HepG2 (cell line): Measurements from ENCODE around the gene PEX14. TPM values are rescaled to one million over a fixed set of nuclear protein-coding genes. Genes with fewer than 3 reads are reported as not detected.

Experiments
- HNRNPL ChIP-seq: fragments of 200-400 bp; formaldehyde crosslinking; IDR thresholded peaks from 2 replicates; pipeline ENCODE4 v1.6.1; 2017; ENCODE audit warnings: mild to moderate bottlenecking, low read depth, low read length
- KAT8 ChIP-seq: IDR thresholded peaks from 2 replicates; pipeline ENCODE4 v1.6.1; 2016; ENCODE audit warnings: missing genetic modification reagents, missing compliant biosample characterization
- PHF5A ChIP-seq: IDR thresholded peaks from one replicate; pipeline ENCODE4 v1.6.1; 2018; ENCODE audit warnings: low read depth, missing genetic modification reagents; ENCODE audit not compliant: unreplicated experiment
- PHF8 ChIP-seq: sonication (generic); formaldehyde crosslinking; IDR thresholded peaks from 2 replicates; pipeline ENCODE4 v1.5.0; 2020; ENCODE audit warnings: missing genetic modification reagents
- SALL1 ChIP-seq: sonication (generic); formaldehyde crosslinking; IDR thresholded peaks from 2 replicates; pipeline ENCODE4 v1.8.0; 2022; ENCODE audit warnings: mild to moderate bottlenecking, missing genetic modification reagents
- SOX6 ChIP-seq, 2 experiments: fragments of 450-650 bp in 1 of 2; sonication (generic) in 1 of 2; formaldehyde crosslinking in 1 of 2; IDR thresholded peaks; 2 replicates each; pipeline versions ENCODE4 v1.4.0 to v1.6.1; 2017 to 2020; ENCODE audit warnings: antibody characterized with exemption in 1 of 2, mild to moderate bottlenecking in 1 of 2, missing genetic modification reagents in 1 of 2
- TEAD3 ChIP-seq: optimal IDR thresholded peaks from 2 replicates; pipeline ENCODE3; 2016; ENCODE audit warnings: borderline replicate concordance
- TOPORS ChIP-seq: sonication (generic); formaldehyde crosslinking; IDR thresholded peaks from 2 replicates; pipeline ENCODE4 v1.8.0; 2023; ENCODE audit warnings: mild to moderate bottlenecking, missing genetic modification reagents
- ZBTB7B ChIP-seq: sonication (generic); formaldehyde crosslinking; IDR thresholded peaks from 2 replicates; pipeline ENCODE4 v1.4.0; 2020; ENCODE audit warnings: missing genetic modification reagents
- ZFX ChIP-seq: sonication (generic); formaldehyde crosslinking; IDR thresholded peaks from 2 replicates; pipeline ENCODE4 v1.4.0; 2020; ENCODE audit warnings: mild to moderate bottlenecking, low read depth, missing genetic modification reagents, moderate library complexity
- ZNF331 ChIP-seq: sonication (generic); formaldehyde crosslinking; IDR thresholded peaks from 2 replicates; pipeline ENCODE4 v1.4.0; 2020; ENCODE audit warnings: missing genetic modification reagents
- ZNF446 ChIP-seq: sonication (generic); formaldehyde crosslinking; IDR thresholded peaks from 2 replicates; pipeline ENCODE4 v1.5.0; 2020; ENCODE audit warnings: mild to moderate bottlenecking, missing genetic modification reagents
- ZNF501 ChIP-seq: sonication (generic); formaldehyde crosslinking; IDR thresholded peaks from 2 replicates; pipeline ENCODE4 v1.5.1; 2020; ENCODE audit warnings: mild to moderate bottlenecking, moderate library complexity, missing genetic modification reagents
- ZNF607 ChIP-seq: sonication (generic); formaldehyde crosslinking; IDR thresholded peaks from 2 replicates; pipeline ENCODE4 v1.5.1; 2020; ENCODE audit warnings: missing genetic modification reagents, mild to moderate bottlenecking, borderline replicate concordance
- ZNF720 ChIP-seq: sonication (generic); formaldehyde crosslinking; IDR thresholded peaks from 2 replicates; pipeline ENCODE4 v1.4.0; 2020; ENCODE audit warnings: missing genetic modification reagents
- polyA plus RNA-seq, 8 experiments: library from polyadenylated mRNA; depleted of rRNA in 3 of 8; stranded (reverse) in 7 of 8; unstranded in 1 of 8; fragments of >200 nt; fragmentation: Illumina TruSeq in 4 of 8; extraction: Trizol in 4 of 8; gene quantifications; 2 replicates each; pipeline versions ENCODE4 v1.2.1 to v1.2.3, GENCODE V29; 2011 to 2016; ENCODE audit warnings: low read depth in 4 of 8, missing spikeins in 1 of 8, mixed read lengths in 1 of 8; ENCODE audit not compliant: insufficient read depth in 1 of 8
- total RNA-seq, 5 experiments: library from RNA; depleted of rRNA; stranded (reverse); fragments of >200 nt; fragmentation: Illumina TruSeq; extraction: Trizol; gene quantifications; 2 replicates each; pipeline ENCODE4 v1.2.3, GENCODE V29; 2016; ENCODE audit warnings: low read depth in 1 of 5
- TF ChIP-seq, protein P1 (sequence below): sonication (generic); formaldehyde crosslinking; IDR thresholded peaks from 2 replicates; pipeline ENCODE4 v1.4.0; 2020; ENCODE audit warnings: missing genetic modification reagents
- TF ChIP-seq, protein P2 (sequence below): sonication (generic); formaldehyde crosslinking; IDR thresholded peaks from 2 replicates; pipeline ENCODE4 v1.4.0; 2020; ENCODE audit warnings: mild to moderate bottlenecking, missing genetic modification reagents
- TF ChIP-seq, protein P3 (sequence below): sonication (generic); formaldehyde crosslinking; IDR thresholded peaks from 2 replicates; pipeline ENCODE4 v1.5.0; 2020; ENCODE audit warnings: mild to moderate bottlenecking, missing genetic modification reagents, borderline replicate concordance
- TF ChIP-seq, protein P4 (sequence below): IDR thresholded peaks from 2 replicates; pipeline ENCODE4 v1.6.1; 2012; ENCODE audit warnings: inconsistent platforms

Gene PEX14
- total and polyA plus RNA-seq, 2 of the 13 experiments (the other 11 are each of a cell fraction or from before 2014, with no cell fraction given): 6.5 to 9.9 TPM

DNA sequence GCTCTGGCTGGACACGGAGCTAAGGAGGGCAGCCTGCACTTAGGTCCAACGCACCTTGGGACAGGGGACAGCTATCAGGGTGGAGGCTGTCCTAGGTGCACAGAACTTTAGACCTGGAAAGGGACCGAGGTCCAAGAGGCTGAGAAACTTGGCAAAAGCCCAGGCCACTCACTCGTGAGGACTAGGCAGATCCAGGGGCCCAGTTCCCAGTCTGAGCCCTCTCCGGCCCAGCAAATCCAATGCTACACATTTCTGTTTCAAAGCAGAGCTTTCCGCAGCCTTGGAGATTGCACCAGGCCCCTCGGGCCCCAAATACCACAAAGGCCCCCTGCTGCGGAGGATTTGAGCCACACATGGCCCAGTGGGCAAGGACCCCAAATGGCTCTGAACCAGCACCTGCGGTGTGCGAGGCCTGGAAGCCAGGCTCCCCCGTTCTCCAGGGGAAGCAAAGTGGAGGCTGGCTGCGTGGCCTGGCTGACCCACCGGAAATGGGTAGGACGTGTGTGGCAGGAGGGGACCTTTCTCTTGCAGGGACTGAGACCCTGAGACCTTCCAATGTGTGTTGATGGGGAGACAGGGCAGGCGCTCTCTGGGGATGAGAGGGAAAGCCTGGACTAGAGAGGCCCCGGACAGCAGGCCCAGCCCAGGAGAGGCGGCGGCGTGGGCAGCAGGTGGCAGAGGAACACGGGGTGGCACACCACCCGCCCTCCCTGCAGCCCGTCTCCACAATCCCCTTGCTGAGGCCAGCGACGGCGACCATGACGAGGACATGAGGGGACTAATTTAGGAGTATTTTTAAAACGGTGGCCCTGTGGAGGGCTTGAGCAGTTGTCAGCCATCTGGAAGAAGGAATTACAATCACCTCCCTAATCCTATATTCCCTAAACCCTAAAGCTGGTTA, 203.0 kb downstream of the PEX14 start (continued):
- 0 out of 2 replicates have a peak, but pooled peaks have one; percentile 20 for TF ChIP-seq KAT8 (CRISPR knock-in tag)
- no peak for TF ChIP-seq PHF5A (CRISPR knock-in tag)
- TF ChIP-seq TOPORS (CRISPR knock-in tag): 0 out of 2 replicates have a peak, but pooled peaks have one; percentile 35
- TF ChIP-seq, protein P1, sequence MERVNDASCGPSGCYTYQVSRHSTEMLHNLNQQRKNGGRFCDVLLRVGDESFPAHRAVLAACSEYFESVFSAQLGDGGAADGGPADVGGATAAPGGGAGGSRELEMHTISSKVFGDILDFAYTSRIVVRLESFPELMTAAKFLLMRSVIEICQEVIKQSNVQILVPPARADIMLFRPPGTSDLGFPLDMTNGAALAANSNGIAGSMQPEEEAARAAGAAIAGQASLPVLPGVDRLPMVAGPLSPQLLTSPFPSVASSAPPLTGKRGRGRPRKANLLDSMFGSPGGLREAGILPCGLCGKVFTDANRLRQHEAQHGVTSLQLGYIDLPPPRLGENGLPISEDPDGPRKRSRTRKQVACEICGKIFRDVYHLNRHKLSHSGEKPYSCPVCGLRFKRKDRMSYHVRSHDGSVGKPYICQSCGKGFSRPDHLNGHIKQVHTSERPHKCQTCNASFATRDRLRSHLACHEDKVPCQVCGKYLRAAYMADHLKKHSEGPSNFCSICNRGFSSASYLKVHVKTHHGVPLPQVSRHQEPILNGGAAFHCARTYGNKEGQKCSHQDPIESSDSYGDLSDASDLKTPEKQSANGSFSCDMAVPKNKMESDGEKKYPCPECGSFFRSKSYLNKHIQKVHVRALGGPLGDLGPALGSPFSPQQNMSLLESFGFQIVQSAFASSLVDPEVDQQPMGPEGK (CRISPR knock-in tag): peak; percentile 31; the same call in 1 of the 2 replicates
- peak; percentile 19; the same call in 1 of the 2 replicates for TF ChIP-seq ZNF331 (CRISPR knock-in tag)
- peak; percentile 78 for TF ChIP-seq ZFX
- no peak for TF ChIP-seq SOX6 (IDR thresholded peaks at IDR 0.05)
- peak; percentile 37; the same call in 1 of the 2 replicates for TF ChIP-seq SOX6 (CRISPR knock-in tag; IDR thresholded peaks at IDR 0.05)
- peak; percentile 88 for TF ChIP-seq HNRNPL
- TF ChIP-seq PHF8 (CRISPR knock-in tag): no peak; the same call in 1 of the 2 replicates
- peak; percentile 76 for TF ChIP-seq ZNF501 (CRISPR knock-in tag)
- 0 out of 2 replicates have a peak, but pooled peaks have one; percentile 35 for TF ChIP-seq SALL1 (CRISPR knock-in tag)
- TF ChIP-seq, protein P2, sequence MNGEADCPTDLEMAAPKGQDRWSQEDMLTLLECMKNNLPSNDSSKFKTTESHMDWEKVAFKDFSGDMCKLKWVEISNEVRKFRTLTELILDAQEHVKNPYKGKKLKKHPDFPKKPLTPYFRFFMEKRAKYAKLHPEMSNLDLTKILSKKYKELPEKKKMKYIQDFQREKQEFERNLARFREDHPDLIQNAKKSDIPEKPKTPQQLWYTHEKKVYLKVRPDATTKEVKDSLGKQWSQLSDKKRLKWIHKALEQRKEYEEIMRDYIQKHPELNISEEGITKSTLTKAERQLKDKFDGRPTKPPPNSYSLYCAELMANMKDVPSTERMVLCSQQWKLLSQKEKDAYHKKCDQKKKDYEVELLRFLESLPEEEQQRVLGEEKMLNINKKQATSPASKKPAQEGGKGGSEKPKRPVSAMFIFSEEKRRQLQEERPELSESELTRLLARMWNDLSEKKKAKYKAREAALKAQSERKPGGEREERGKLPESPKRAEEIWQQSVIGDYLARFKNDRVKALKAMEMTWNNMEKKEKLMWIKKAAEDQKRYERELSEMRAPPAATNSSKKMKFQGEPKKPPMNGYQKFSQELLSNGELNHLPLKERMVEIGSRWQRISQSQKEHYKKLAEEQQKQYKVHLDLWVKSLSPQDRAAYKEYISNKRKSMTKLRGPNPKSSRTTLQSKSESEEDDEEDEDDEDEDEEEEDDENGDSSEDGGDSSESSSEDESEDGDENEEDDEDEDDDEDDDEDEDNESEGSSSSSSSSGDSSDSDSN: peak; percentile 45
- TF ChIP-seq, protein P3, sequence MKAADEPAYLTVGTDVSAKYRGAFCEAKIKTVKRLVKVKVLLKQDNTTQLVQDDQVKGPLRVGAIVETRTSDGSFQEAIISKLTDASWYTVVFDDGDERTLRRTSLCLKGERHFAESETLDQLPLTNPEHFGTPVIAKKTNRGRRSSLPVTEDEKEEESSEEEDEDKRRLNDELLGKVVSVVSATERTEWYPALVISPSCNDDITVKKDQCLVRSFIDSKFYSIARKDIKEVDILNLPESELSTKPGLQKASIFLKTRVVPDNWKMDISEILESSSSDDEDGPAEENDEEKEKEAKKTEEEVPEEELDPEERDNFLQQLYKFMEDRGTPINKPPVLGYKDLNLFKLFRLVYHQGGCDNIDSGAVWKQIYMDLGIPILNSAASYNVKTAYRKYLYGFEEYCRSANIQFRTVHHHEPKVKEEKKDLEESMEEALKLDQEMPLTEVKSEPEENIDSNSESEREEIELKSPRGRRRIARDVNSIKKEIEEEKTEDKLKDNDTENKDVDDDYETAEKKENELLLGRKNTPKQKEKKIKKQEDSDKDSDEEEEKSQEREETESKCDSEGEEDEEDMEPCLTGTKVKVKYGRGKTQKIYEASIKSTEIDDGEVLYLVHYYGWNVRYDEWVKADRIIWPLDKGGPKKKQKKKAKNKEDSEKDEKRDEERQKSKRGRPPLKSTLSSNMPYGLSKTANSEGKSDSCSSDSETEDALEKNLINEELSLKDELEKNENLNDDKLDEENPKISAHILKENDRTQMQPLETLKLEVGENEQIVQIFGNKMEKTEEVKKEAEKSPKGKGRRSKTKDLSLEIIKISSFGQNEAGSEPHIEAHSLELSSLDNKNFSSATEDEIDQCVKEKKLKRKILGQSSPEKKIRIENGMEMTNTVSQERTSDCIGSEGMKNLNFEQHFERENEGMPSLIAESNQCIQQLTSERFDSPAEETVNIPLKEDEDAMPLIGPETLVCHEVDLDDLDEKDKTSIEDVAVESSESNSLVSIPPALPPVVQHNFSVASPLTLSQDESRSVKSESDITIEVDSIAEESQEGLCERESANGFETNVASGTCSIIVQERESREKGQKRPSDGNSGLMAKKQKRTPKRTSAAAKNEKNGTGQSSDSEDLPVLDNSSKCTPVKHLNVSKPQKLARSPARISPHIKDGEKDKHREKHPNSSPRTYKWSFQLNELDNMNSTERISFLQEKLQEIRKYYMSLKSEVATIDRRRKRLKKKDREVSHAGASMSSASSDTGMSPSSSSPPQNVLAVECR: no peak
- TF ChIP-seq, protein P4, sequence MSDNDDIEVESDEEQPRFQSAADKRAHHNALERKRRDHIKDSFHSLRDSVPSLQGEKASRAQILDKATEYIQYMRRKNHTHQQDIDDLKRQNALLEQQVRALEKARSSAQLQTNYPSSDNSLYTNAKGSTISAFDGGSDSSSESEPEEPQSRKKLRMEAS: peak; percentile 61
- 0 out of 2 replicates have a peak, but pooled peaks have one; percentile 52 for TF ChIP-seq ZNF607 (CRISPR knock-in tag)
- peak; percentile 30; the same call in 1 of the 2 replicates for TF ChIP-seq ZNF446 (CRISPR knock-in tag)
- TF ChIP-seq ZNF720 (CRISPR knock-in tag): no peak
- TF ChIP-seq ZBTB7B (CRISPR knock-in tag): peak; percentile 58; the same call in 1 of the 2 replicates
- peak; percentile 45 for TF ChIP-seq TEAD3 (CRISPR knock-in tag)
